GM19025 (cell line): ENCODE results near the gene TSPAN31.

ENCODE experiments used
- ATAC-seq: cut with Tn5 transposase; IDR thresholded peaks from one replicate; pipeline ENCODE4 v1.9.1; 2021; ENCODE audit warnings: mild to moderate bottlenecking, low read depth, moderate library complexity; ENCODE audit not compliant: unreplicated experiment

The TSPAN31 gene

GRCh38 chr12:57781244-57781643, 36.4 kb downstream of the TSPAN31 start:
- no peak for ATAC-seq

GRCh38 chr12:57781801-57782200, 37.0 kb downstream of the TSPAN31 start:
- ATAC-seq = no peak

GRCh38 chr12:57782243-57782607, 37.4 kb downstream of the TSPAN31 start:
- no peak for ATAC-seq

GRCh38 chr12:57782608-57783465, 38.0 kb downstream of the TSPAN31 start, which contains the start of gene TSFM:
TSFM (plus strand) TSS chr12:57782787; CDS start chr12:57782802, 15 bp downstream.
- peak; percentile 94 for ATAC-seq

- ATAC-seq = no peak
Observed at GRCh38 chr12:57783466-57783801, 38.6 kb downstream of the TSPAN31 start.

GRCh38 chr12:57783861-57784260, 39.0 kb downstream of the TSPAN31 start:
- no peak for ATAC-seq

GRCh38 chr12:57793920-57794319, 49.1 kb downstream of the TSPAN31 start:
- no peak for ATAC-seq

- no peak for ATAC-seq
Observed at GRCh38 chr12:57795354-57795753, 50.5 kb downstream of the TSPAN31 start.

- ATAC-seq = no peak
Observed at GRCh38 chr12:57796996-57797395, 52.2 kb downstream of the TSPAN31 start.

- ATAC-seq = no peak
Observed at GRCh38 chr12:57797933-57798332, 53.1 kb downstream of the TSPAN31 start.
